ENCODE measurements around the gene ASAP3. TPM values are rescaled to one million over a fixed set of nuclear protein-coding genes. Genes with fewer than 3 reads are reported as not detected.

Gene ASAP3
- total and polyA plus RNA-seq, 2 of the 13 experiments (the other 11 are each of a cell fraction or from before 2014, with no cell fraction given), result 32.6 to 37.0 TPM

DNA sequence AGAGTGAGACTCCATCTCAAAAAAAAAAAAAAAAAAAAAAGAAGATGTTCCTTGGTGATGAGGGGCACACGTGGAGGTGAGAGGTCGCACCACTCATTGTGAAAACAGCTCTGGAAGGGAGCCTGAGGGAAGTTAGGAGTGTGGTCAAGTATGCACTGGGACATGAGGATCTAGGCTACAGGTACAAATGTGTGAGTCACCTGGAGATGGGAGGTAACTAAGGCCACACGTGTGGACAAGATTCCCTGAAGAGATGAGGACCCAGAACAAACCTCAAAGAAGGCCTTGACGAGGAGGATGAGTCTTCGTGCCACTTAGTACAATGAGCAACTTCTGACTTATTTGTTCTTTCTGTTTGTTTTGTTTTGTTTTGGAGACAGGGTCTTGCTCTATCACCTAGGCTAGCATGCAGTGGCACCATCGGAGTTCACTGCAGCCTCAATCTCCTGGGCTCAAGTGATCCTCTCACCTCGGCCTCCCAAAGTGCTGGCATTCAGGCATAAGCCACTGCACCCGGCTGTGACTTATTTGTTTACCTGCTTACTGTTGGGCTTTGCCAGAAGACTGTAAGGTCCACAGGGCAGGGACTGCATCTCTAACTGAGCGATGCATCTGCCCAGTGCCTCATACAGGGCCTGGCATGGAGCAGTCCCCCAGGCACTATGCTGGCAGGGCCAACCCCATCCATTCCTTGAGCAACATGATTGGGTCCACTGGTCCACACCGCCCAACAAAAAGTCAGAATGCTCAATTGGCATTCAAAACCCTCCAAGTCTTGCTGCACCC lies 6.4 kb downstream of the ASAP3 start:
- ChIA-PET CTCF (ENCODE audit: low intra/inter-chr PET ratio, low total read pairs) (no interaction called here), POLR2A (no interaction called here)
- no peaks in the 10 kb centered on the region for H3K27me3 ChIP-seq (ENCODE audit: control insufficient read depth in 1 of 2, insufficient read depth in 2 of 2, low read length in 2 of 2)
- peaks cover 58% of the 10 kb centered on the region for H3K79me2 ChIP-seq (ENCODE audit: insufficient read depth, low read length)
- 83% methylated on average over 10 of the region's 10 CpGs for WGBS (ENCODE audit: low lambda C conversion rate)
- no peak overlapping the region for H3K4me3 ChIP-seq (replicated peaks in 1 of 3; ENCODE audit: insufficient read depth in 1 of 3, low read depth in 2 of 3, low read length in 3 of 3)
- no peaks in the 10 kb centered on the region for H3K9me3 ChIP-seq (ENCODE audit: low read length)
- FAIRE-seq (no peak), ATAC-seq (no peak), DNase-seq (ENCODE audit: low spot score) (no peak)
- H3K9ac ChIP-seq (ENCODE audit: insufficient read depth, low read depth, low read length), result no peak overlapping the region
- peaks cover 83% of the 10 kb centered on the region for H3K4me1 ChIP-seq (ENCODE audit: insufficient read depth, low read length)
- H4K20me1 ChIP-seq (ENCODE audit: insufficient read depth, low read length), result no peaks in the 10 kb centered on the region
- TF ChIP-seq SP4 (CRISPR knock-in tag; IDR thresholded peaks at IDR 0.05) (0 out of 2 replicates have a peak, but pooled peaks have one; percentile 19), ZNF7 (CRISPR knock-in tag; IDR thresholded peaks at IDR 0.05) (0 out of 2 replicates have a peak, but pooled peaks have one; percentile 39), HOXA3 (CRISPR knock-in tag; IDR thresholded peaks at IDR 0.05) (no peak), ZSCAN21 (CRISPR knock-in tag; IDR thresholded peaks at IDR 0.05; ENCODE audit: borderline replicate concordance) (no peak), KLF13 (CRISPR knock-in tag; IDR thresholded peaks at IDR 0.05) (no peak), ZNF616 (CRISPR knock-in tag; IDR thresholded peaks at IDR 0.05; ENCODE audit: low read depth) (no peak), ZNF207 (IDR thresholded peaks at IDR 0.05; ENCODE audit: borderline replicate concordance) (no peak)
- TF ChIP-seq, protein P1, sequence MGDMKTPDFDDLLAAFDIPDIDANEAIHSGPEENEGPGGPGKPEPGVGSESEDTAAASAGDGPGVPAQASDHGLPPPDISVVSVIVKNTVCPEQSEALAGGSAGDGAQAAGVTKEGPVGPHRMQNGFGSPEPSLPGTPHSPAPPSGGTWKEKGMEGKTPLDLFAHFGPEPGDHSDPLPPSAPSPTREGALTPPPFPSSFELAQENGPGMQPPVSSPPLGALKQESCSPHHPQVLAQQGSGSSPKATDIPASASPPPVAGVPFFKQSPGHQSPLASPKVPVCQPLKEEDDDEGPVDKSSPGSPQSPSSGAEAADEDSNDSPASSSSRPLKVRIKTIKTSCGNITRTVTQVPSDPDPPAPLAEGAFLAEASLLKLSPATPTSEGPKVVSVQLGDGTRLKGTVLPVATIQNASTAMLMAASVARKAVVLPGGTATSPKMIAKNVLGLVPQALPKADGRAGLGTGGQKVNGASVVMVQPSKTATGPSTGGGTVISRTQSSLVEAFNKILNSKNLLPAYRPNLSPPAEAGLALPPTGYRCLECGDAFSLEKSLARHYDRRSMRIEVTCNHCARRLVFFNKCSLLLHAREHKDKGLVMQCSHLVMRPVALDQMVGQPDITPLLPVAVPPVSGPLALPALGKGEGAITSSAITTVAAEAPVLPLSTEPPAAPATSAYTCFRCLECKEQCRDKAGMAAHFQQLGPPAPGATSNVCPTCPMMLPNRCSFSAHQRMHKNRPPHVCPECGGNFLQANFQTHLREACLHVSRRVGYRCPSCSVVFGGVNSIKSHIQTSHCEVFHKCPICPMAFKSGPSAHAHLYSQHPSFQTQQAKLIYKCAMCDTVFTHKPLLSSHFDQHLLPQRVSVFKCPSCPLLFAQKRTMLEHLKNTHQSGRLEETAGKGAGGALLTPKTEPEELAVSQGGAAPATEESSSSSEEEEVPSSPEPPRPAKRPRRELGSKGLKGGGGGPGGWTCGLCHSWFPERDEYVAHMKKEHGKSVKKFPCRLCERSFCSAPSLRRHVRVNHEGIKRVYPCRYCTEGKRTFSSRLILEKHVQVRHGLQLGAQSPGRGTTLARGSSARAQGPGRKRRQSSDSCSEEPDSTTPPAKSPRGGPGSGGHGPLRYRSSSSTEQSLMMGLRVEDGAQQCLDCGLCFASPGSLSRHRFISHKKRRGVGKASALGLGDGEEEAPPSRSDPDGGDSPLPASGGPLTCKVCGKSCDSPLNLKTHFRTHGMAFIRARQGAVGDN (CRISPR knock-in tag; IDR thresholded peaks at IDR 0.05), result no peak
- TF ChIP-seq, protein P2, sequence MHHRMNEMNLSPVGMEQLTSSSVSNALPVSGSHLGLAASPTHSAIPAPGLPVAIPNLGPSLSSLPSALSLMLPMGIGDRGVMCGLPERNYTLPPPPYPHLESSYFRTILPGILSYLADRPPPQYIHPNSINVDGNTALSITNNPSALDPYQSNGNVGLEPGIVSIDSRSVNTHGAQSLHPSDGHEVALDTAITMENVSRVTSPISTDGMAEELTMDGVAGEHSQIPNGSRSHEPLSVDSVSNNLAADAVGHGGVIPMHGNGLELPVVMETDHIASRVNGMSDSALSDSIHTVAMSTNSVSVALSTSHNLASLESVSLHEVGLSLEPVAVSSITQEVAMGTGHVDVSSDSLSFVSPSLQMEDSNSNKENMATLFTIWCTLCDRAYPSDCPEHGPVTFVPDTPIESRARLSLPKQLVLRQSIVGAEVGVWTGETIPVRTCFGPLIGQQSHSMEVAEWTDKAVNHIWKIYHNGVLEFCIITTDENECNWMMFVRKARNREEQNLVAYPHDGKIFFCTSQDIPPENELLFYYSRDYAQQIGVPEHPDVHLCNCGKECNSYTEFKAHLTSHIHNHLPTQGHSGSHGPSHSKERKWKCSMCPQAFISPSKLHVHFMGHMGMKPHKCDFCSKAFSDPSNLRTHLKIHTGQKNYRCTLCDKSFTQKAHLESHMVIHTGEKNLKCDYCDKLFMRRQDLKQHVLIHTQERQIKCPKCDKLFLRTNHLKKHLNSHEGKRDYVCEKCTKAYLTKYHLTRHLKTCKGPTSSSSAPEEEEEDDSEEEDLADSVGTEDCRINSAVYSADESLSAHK (CRISPR knock-in tag; IDR thresholded peaks at IDR 0.05; ENCODE audit: borderline replicate concordance), result no peak
- TF ChIP-seq, protein P3, sequence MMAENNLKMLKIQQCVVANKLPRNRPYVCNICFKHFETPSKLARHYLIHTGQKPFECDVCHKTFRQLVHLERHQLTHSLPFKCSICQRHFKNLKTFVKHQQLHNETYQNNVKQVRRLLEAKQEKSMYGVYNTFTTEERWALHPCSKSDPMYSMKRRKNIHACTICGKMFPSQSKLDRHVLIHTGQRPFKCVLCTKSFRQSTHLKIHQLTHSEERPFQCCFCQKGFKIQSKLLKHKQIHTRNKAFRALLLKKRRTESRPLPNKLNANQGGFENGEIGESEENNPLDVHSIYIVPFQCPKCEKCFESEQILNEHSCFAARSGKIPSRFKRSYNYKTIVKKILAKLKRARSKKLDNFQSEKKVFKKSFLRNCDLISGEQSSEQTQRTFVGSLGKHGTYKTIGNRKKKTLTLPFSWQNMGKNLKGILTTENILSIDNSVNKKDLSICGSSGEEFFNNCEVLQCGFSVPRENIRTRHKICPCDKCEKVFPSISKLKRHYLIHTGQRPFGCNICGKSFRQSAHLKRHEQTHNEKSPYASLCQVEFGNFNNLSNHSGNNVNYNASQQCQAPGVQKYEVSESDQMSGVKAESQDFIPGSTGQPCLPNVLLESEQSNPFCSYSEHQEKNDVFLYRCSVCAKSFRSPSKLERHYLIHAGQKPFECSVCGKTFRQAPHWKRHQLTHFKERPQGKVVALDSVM (CRISPR knock-in tag; IDR thresholded peaks at IDR 0.05), result peak; percentile 79
- TF ChIP-seq, protein P4, sequence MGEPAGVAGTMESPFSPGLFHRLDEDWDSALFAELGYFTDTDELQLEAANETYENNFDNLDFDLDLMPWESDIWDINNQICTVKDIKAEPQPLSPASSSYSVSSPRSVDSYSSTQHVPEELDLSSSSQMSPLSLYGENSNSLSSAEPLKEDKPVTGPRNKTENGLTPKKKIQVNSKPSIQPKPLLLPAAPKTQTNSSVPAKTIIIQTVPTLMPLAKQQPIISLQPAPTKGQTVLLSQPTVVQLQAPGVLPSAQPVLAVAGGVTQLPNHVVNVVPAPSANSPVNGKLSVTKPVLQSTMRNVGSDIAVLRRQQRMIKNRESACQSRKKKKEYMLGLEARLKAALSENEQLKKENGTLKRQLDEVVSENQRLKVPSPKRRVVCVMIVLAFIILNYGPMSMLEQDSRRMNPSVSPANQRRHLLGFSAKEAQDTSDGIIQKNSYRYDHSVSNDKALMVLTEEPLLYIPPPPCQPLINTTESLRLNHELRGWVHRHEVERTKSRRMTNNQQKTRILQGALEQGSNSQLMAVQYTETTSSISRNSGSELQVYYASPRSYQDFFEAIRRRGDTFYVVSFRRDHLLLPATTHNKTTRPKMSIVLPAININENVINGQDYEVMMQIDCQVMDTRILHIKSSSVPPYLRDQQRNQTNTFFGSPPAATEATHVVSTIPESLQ (CRISPR knock-in tag; conservative IDR thresholded peaks at IDR 0.05), result no peak
- BruUV-seq (replicated peaks), result no TSS peak
- H3K4me2 ChIP-seq (ENCODE audit: low read depth, low read length), result no peak overlapping the region
- no peaks in the 10 kb centered on the region; a peak in 1 of 5 replicates for H3K36me3 ChIP-seq (replicated peaks in 1 of 2; ENCODE audit: control insufficient read depth in 1 of 2, insufficient read depth in 2 of 2, low read length in 2 of 2)
- H2AFZ ChIP-seq (ENCODE audit: low read length), result no peak overlapping the region
- intact Hi-C loops (cut with micrococcal nuclease; ENCODE audit: unreplicated experiment) (no loop called here), in situ Hi-C loops (cut with HindIII; ENCODE audit: extremely low pct_ligation_motif_present, low pct_unique_long_range_greater_than_20kb) (no loop called here)
- H3K27ac ChIP-seq (ENCODE audit: extremely low read length, insufficient read depth, low read length), result peak overlapping the region; percentile 21

Measured in HepG2 (cell line).